ENCODE data around the gene ZBED4.

Gene ZBED4

GRCh38 chr22:49853981-49854831, 562 bp downstream of the ZBED4 start:
- ChIA-PET POLR2A (ENCODE audit: low non-redundant PET) (no interaction called here), CTCF (no interaction called here)
- no peak for DNase-seq (ENCODE audit: low spot score)
- TF ChIP-seq CTCF (conservative IDR thresholded peaks at IDR 0.05; ENCODE audit: low read depth): no peak
- H3K27ac ChIP-seq: peak overlapping the region; percentile 94

GRCh38 chr22:49855251-49855911, 1.7 kb downstream of the ZBED4 start:
- TF ChIP-seq CTCF (conservative IDR thresholded peaks at IDR 0.05; ENCODE audit: low read depth): no peak
- POLR2A ChIA-PET (ENCODE audit: low non-redundant PET): no interaction called here
- CTCF ChIA-PET: no interaction called here
- no peak for DNase-seq (ENCODE audit: low spot score)
- H3K27ac ChIP-seq: peak overlapping the region; percentile 59

- no peak for TF ChIP-seq CTCF (conservative IDR thresholded peaks at IDR 0.05; ENCODE audit: low read depth)
- ChIA-PET POLR2A (ENCODE audit: low non-redundant PET) (no interaction called here), CTCF (no interaction called here)
- H3K27ac ChIP-seq: peak overlapping the region; percentile 59
- DNase-seq (ENCODE audit: low spot score): no peak
Observed at GRCh38 chr22:49856343-49856742, 2.7 kb downstream of the ZBED4 start.

GRCh38 chr22:49856766-49857618, 3.3 kb downstream of the ZBED4 start:
- no peak for TF ChIP-seq CTCF (conservative IDR thresholded peaks at IDR 0.05; ENCODE audit: low read depth)
- DNase-seq (ENCODE audit: low spot score): no peak
- H3K27ac ChIP-seq: no peak overlapping the region
- ChIA-PET CTCF (no interaction called here), POLR2A (ENCODE audit: low non-redundant PET) (no interaction called here)

- POLR2A ChIA-PET (ENCODE audit: low non-redundant PET): no interaction called here
- H3K27ac ChIP-seq: no peak overlapping the region
- DNase-seq (ENCODE audit: low spot score): no peak
- CTCF ChIA-PET: no interaction called here
- TF ChIP-seq CTCF (conservative IDR thresholded peaks at IDR 0.05; ENCODE audit: low read depth): no peak
Observed at GRCh38 chr22:49858827-49859226, 5.2 kb downstream of the ZBED4 start.

Data from RWPE1 (cell line).